K562 (cell line): Measurements from ENCODE around the gene TF.

Source experiments
- ATF6 ChIP-seq: sonication (generic); formaldehyde crosslinking; IDR thresholded peaks from 2 replicates; pipeline ENCODE4 v1.4.0; 2020; ENCODE audit warnings: mild to moderate bottlenecking, missing genetic modification reagents
- BCLAF1 ChIP-seq, 2 experiments: fragments of 450-650 bp in 1 of 2; IDR thresholded peaks; 2 replicates each; pipeline ENCODE4 v1.6.1; 2011 to 2017; ENCODE audit warnings: low read depth in 2 of 2, antibody characterized with exemption in 1 of 2, borderline replicate concordance in 1 of 2, low read length in 1 of 2, mild to moderate bottlenecking in 1 of 2, mixed read lengths in 1 of 2; ENCODE audit not compliant: control insufficient read depth in 1 of 2
- HOMEZ ChIP-seq: fragments of 250-450 bp; sonication (Bioruptor Pico); IDR thresholded peaks from 2 replicates; pipeline ENCODE4 v1.4.0; 2020; ENCODE audit warnings: mild to moderate bottlenecking, moderate library complexity
- KAT2B ChIP-seq: IDR thresholded peaks from one replicate; pipeline ENCODE4 v1.6.1; 2012; ENCODE audit warnings: low read depth, mild to moderate bottlenecking, control low read depth, inconsistent platforms, low read length, moderate library complexity
- KLF1 ChIP-seq: fragments of 450-650 bp; IDR thresholded peaks from 2 replicates; pipeline ENCODE4 v1.6.1; 2016; ENCODE audit warnings: missing genetic modification characterization, missing compliant biosample characterization
- MEF2D ChIP-seq: conservative IDR thresholded peaks from 2 replicates; pipeline ENCODE4 v1.6.1; 2016; ENCODE audit warnings: low read depth, missing genetic modification characterization, missing compliant biosample characterization
- NFIC ChIP-seq: fragments of 450-650 bp; IDR thresholded peaks from 2 replicates; pipeline ENCODE4 v1.6.1; 2017; ENCODE audit warnings: mild to moderate bottlenecking, inconsistent platforms
- RAD21 ChIP-seq, 2 experiments: fragments of 250-450 bp in 1 of 2; fragments of 450-650 bp in 1 of 2; sonication (Bioruptor Pico) in 1 of 2; formaldehyde crosslinking in 1 of 2; IDR thresholded peaks in 1 of 2; conservative IDR thresholded peaks in 1 of 2; 2 replicates each; pipeline versions ENCODE4 v1.4.0 to v1.8.0; 2020 to 2022; ENCODE audit warnings: mild to moderate bottlenecking in 2 of 2, moderate library complexity in 1 of 2
- RAD51 ChIP-seq: fragments of 450-650 bp; IDR thresholded peaks from 2 replicates; pipeline ENCODE4 v1.7.1; 2016; ENCODE audit warnings: low read depth, mild to moderate bottlenecking, borderline replicate concordance
- RBBP5 ChIP-seq: fragments of 200-600 bp; sonication (generic); IDR thresholded peaks from 2 replicates; pipeline ENCODE4 v1.6.1; 2012; ENCODE audit warnings: borderline replicate concordance, mild to moderate bottlenecking, low read length, control low read depth, inconsistent platforms; ENCODE audit not compliant: insufficient read depth, poor library complexity, severe bottlenecking
- ZNF23 ChIP-seq: fragments of 250-450 bp; sonication (Bioruptor Pico); IDR thresholded peaks from 2 replicates; pipeline ENCODE4 v1.4.0; 2020; ENCODE audit warnings: mild to moderate bottlenecking
- ZNF232 ChIP-seq: sonication (generic); formaldehyde crosslinking; IDR thresholded peaks from 2 replicates; pipeline ENCODE4 v1.8.0; 2022; ENCODE audit warnings: mild to moderate bottlenecking, missing genetic modification reagents
- ZNF764 ChIP-seq: fragments of 250-450 bp; sonication (Bioruptor Pico); IDR thresholded peaks from 2 replicates; pipeline ENCODE4 v1.4.0; 2020; ENCODE audit warnings: low read depth, mild to moderate bottlenecking, moderate library complexity

- TF ChIP-seq NFIC (no peak), KLF1 (tag) (no peak), RBBP5 (no peak), ZNF764 (CRISPR knock-in tag) (no peak), MEF2D (tag) (no peak), KAT2B (no peak), RAD51 (no peak), RAD21 (CRISPR knock-in tag; conservative IDR thresholded peaks at IDR 0.05 in 1 of 2, IDR thresholded peaks at IDR 0.05 in 1 of 2) (no peak), HOMEZ (no peak), BCLAF1 (IDR thresholded peaks at IDR 0.05; ENCODE audit: borderline replicate concordance in 1 of 2, control insufficient read depth in 1 of 2, low read depth in 2 of 2, low read length in 1 of 2) (no peak), ZNF23 (no peak), ATF6 (CRISPR knock-in tag) (no peak), ZNF232 (CRISPR knock-in tag) (no peak)
These were observed at the start of gene TF for GRCh38 chr3:133745981-133746711.
